Stimulated activated CD8-positive, alpha-beta memory T cell treated with anti-CD3 and anti-CD28 coated beads, Interleukin-4, amount 100 ng/mL, for 48 hours (primary cell): Measurements from ENCODE around the gene KIF3A.
A peak's percentile ranks its signal among the peaks of the same experiment; 100 is the strongest.

Source experiments
- DNase-seq: peaks from one replicate; pipeline ENCODE4 v3.0.0-alpha.2; 2020

The KIF3A gene

GRCh38 chr5:132675936-132676689, 61.2 kb downstream of the KIF3A start:
- no peak for DNase-seq

GRCh38 chr5:132674671-132675506, 62.5 kb downstream of the KIF3A start:
- no peak for DNase-seq

GRCh38 chr5:132673939-132674630, 63.3 kb downstream of the KIF3A start, which contains the start of gene IL4:
IL4 (plus strand) TSS chr5:132673989; CDS start chr5:132674051, 62 bp downstream.
- no peak for DNase-seq

- no peak for DNase-seq
Observed at GRCh38 chr5:132673488-132673887, 63.9 kb downstream of the KIF3A start.

GRCh38 chr5:132671000-132671399, 66.3 kb downstream of the KIF3A start:
- no peak for DNase-seq

GRCh38 chr5:132669966-132670882, 67.1 kb downstream of the KIF3A start:
- DNase-seq, result no peak

- DNase-seq, result no peak
Observed at GRCh38 chr5:132669455-132669820, 67.9 kb downstream of the KIF3A start.

GRCh38 chr5:132668706-132669454, 68.5 kb downstream of the KIF3A start:
- DNase-seq, result no peak

- DNase-seq, result no peak
Observed at GRCh38 chr5:132667761-132668705, 69.3 kb downstream of the KIF3A start.

GRCh38 chr5:132667309-132667708, 70.0 kb downstream of the KIF3A start:
- DNase-seq, result no peak

GRCh38 chr5:132666310-132667123, 70.8 kb downstream of the KIF3A start:
- DNase-seq, result no peak

- no peak for DNase-seq
Observed at GRCh38 chr5:132665574-132666080, 71.7 kb downstream of the KIF3A start.

- DNase-seq, result no peak
Observed at GRCh38 chr5:132664696-132665209, 72.6 kb downstream of the KIF3A start.

GRCh38 chr5:132663771-132664695, 73.3 kb downstream of the KIF3A start:
- peak; percentile 46 for DNase-seq

GRCh38 chr5:132662925-132663770, 74.2 kb downstream of the KIF3A start:
- DNase-seq, result peak; percentile 71

- DNase-seq, result peak; percentile 38
Observed at GRCh38 chr5:132662004-132662401, 75.3 kb downstream of the KIF3A start.
